GM10266 (cell line): ENCODE measurements around the gene METTL8.

Experiments
- DNase-seq: peaks from one replicate; pipeline ENCODE4 v3.0.0; 2012; ENCODE audit errors: extremely low spot score
- TF ChIP-seq, protein P1 (sequence below): IDR thresholded peaks from 2 replicates; pipeline ENCODE4 v1.5.1; 2012; ENCODE audit warnings: mild to moderate bottlenecking, low read depth; ENCODE audit not compliant: control insufficient read depth, insufficient read depth; ENCODE audit errors: missing control alignments

The METTL8 gene

DNA sequence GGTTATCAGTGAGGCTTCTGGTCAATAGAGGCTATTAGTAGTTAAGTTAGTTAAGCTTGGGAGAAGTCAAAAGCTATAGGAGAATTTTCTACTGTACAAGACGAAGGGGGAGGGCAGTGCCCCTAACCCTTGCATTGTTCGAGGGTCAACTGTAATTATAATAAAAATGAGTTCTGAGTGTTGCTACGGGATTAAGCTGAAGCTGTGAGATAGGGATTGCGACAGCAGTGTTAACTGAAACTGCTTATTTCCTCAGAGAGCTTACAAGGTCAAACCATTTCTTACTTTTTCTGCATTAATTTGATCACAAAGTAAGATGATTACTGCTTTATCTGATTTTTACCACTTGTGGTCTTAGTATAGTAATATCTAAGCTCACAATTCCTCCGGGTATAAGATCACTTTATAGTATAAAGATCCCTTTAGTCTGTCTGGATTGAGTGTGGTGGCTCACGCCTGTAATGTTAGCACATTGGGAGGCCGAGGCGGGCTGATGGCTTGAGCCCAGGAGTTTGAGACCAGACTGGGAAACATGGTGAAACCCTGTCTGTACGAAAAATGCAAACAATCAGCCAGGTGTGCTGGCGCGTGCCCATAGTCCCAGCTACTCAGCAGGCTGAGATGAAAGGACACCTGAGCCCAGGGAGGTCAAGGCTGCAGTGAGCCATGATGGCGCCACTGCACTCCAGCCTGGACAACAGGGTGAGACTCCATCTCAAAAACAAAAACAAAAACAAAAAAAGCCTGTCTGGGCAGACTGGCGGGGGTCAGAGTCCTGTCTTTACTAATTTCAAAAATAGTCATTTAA is 153.6 kb downstream of the METTL8 start:
- TF ChIP-seq, protein P1, sequence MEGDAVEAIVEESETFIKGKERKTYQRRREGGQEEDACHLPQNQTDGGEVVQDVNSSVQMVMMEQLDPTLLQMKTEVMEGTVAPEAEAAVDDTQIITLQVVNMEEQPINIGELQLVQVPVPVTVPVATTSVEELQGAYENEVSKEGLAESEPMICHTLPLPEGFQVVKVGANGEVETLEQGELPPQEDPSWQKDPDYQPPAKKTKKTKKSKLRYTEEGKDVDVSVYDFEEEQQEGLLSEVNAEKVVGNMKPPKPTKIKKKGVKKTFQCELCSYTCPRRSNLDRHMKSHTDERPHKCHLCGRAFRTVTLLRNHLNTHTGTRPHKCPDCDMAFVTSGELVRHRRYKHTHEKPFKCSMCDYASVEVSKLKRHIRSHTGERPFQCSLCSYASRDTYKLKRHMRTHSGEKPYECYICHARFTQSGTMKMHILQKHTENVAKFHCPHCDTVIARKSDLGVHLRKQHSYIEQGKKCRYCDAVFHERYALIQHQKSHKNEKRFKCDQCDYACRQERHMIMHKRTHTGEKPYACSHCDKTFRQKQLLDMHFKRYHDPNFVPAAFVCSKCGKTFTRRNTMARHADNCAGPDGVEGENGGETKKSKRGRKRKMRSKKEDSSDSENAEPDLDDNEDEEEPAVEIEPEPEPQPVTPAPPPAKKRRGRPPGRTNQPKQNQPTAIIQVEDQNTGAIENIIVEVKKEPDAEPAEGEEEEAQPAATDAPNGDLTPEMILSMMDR = no peak
- no peak for DNase-seq

DNA sequence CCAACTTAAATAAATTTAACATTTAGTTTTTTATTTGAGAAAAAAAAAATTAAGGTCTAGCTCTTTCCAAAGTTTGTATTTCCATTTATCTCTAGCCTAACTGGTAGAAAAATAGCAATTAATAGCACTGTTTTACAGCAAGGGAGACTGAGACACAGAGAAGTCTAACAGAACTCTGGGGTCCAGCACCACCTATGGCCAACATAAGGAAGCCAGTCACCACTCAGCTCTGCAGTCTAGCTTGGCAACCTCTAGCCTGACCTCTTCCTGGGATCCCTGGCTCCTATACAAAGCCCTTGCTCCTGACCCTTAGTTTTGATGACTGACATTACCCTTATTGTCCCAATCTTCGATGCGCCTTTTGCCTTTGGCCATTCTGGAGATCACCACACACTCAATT is 159.0 kb downstream of the METTL8 start:
- TF ChIP-seq, protein P1 = no peak

DNA sequence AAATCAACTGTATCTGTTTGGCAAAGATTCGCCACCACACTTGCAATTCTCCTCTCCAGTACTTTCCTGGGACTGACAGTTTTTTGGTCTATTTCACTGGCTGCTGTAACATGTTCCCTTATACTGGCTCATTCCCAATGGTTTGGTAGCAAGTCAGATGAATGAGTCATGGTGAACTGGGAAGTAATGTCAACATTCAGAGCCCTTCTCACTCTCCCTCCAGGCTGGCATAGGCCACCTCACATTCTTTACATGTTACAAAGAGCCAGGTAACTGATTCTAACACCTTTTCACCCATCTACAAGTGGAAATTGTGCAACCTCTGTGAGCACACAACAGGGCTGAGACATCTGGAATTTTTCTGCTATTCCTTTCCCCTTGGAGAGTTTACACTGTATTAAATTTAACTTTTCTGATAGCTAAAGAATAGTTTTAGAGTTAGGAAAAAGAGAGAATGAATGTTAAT is 161.8 kb downstream of the METTL8 start:
- no peak for DNase-seq
- TF ChIP-seq, protein P1 = no peak

More for the DNA sequence above, 159.0 kb downstream of the METTL8 start:
- DNase-seq = no peak

DNA sequence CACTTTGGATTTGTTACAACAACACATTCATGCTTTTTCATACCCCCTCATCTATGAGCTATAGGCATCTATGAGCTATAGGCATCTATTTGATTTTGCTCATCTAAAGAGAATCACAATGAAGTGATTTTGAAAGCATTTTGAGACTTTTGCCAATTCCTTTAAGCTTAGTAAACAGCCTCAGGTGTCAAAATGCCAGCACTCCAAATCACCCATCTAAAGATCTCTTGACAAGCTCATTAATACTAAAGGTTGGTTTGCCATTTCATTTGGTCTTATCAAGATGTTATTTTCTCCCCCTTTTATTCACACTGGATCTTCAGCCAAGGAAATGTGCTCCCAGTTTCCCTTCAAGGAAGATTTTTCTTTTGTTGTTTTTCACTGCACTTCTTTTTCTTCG is 162.4 kb downstream of the METTL8 start:
- TF ChIP-seq, protein P1 = no peak
- DNase-seq = no peak

DNA sequence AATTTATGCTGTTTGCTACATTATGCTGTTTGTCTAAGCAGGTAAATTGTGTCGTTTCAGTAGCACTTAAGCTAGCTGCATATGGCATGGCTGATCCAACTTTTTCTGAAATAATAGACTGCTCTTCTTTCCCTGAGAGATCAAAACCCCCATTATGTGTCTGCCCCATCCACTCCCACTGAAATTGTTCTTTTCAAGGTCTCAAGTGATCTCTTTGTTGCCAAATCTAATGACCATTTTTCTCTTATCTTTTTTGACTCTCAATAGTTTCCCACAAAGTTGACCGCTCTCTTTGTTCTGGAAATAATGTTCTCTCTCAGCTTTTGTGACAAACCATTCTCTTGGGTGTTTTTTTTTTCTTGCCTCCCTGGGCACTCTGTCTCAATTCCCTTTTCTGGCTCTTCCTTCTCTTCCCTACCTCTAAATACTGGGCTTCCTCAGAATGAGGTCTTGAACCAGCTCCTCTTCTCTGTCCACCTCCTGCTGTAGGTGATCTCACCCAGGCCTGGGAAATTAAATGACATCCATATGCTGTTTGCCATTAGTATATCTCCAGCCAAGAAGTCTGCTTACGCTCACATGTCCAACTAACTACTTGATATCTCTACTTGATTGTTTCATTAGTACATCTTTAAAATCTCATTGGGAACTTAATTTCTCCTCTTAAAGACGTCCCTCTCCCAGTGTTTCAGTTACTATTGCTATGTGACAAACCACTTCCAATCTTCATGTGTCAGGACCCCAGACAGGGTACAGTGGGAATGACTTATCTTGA is 165.7 kb downstream of the METTL8 start:
- TF ChIP-seq, protein P1 = no peak

More for the DNA sequence above, 165.7 kb downstream of the METTL8 start:
- no peak for DNase-seq
